Liver (tissue), 9 donors: ENCODE results near the gene STX7. TPM values are rescaled to one million over a fixed set of nuclear protein-coding genes. Genes with fewer than 3 reads are reported as not detected.

ENCODE experiments used
- DNase-seq: peaks from one replicate; pipeline ENCODE4 v3.0.0-alpha.2; 2017; ENCODE audit warnings: low spot score
- H3K27ac ChIP-seq, 2 donors: one replicate each; pipeline ENCODE4 v1.7.0; 2013; ENCODE audit warnings: inconsistent platforms in 2 of 2, low read length in 2 of 2, control low read depth in 1 of 2, low read depth in 1 of 2, mild to moderate bottlenecking in 1 of 2
- H3K27me3 ChIP-seq, 4 donors: one replicate each; pipeline versions ENCODE4 v1.6.1 to v1.7.0; 2013; ENCODE audit warnings: low read length in 3 of 4, inconsistent platforms in 1 of 4, mild to moderate bottlenecking in 1 of 4, moderate library complexity in 1 of 4; ENCODE audit not compliant: control insufficient read depth in 4 of 4, insufficient read depth in 4 of 4
- H3K36me3 ChIP-seq, 4 donors: one replicate each; pipeline versions ENCODE4 v1.6.1 to v1.7.0; 2013; ENCODE audit warnings: low read length in 3 of 4, mild to moderate bottlenecking in 3 of 4, low read depth in 1 of 4, moderate library complexity in 1 of 4; ENCODE audit not compliant: control insufficient read depth in 4 of 4, insufficient read depth in 3 of 4
- H3K4me1 ChIP-seq, 4 donors: one replicate each; pipeline versions ENCODE4 v1.6.1 to v1.7.0; 2013; ENCODE audit warnings: low read length in 3 of 4, mild to moderate bottlenecking in 3 of 4, moderate library complexity in 1 of 4; ENCODE audit not compliant: control insufficient read depth in 4 of 4, insufficient read depth in 4 of 4
- H3K4me3 ChIP-seq, 3 donors: one replicate each; pipeline versions ENCODE4 v1.6.1 to v1.7.0; 2013; ENCODE audit warnings: low read length in 3 of 3, control low read depth in 1 of 3, low read depth in 1 of 3, mild to moderate bottlenecking in 1 of 3
- H3K9ac ChIP-seq, 2 donors: one replicate each; pipeline ENCODE4 v1.7.0; 2013; ENCODE audit warnings: low read length in 2 of 2, mild to moderate bottlenecking in 2 of 2, moderate library complexity in 2 of 2, control low read depth in 1 of 2, low read depth in 1 of 2
- H3K9me3 ChIP-seq, 4 donors: one replicate each; pipeline versions ENCODE4 v1.6.1 to v1.7.0; 2013; ENCODE audit warnings: low read length in 3 of 4; ENCODE audit not compliant: control insufficient read depth in 4 of 4
- FOXA1 ChIP-seq: IDR thresholded peaks from 2 replicates; pipeline ENCODE4 v1.6.1; 2016; ENCODE audit warnings: antibody characterized with exemption
- FOXA2 ChIP-seq: IDR thresholded peaks from 2 replicates; pipeline ENCODE4 v1.6.1; 2016; ENCODE audit warnings: antibody characterized with exemption
- HNF4A ChIP-seq, 2 donors: conservative IDR thresholded peaks; 2 replicates each; pipeline ENCODE4 v1.6.1; 2016; ENCODE audit warnings: antibody characterized with exemption in 2 of 2, mild to moderate bottlenecking in 2 of 2
- HNF4G ChIP-seq: IDR thresholded peaks from 2 replicates; pipeline ENCODE4 v1.6.1; 2016; ENCODE audit warnings: antibody characterized with exemption
- JUND ChIP-seq, 2 donors: IDR thresholded peaks; 2 replicates each; pipeline ENCODE4 v1.6.1; 2016; ENCODE audit warnings: antibody characterized with exemption in 2 of 2
- NR2F2 ChIP-seq: IDR thresholded peaks from 2 replicates; pipeline ENCODE4 v1.6.1; 2016; ENCODE audit warnings: antibody characterized with exemption
- RAD21 ChIP-seq, 2 donors: IDR thresholded peaks; 2 replicates each; pipeline ENCODE4 v1.6.1; 2016; ENCODE audit warnings: antibody characterized with exemption in 2 of 2, mild to moderate bottlenecking in 2 of 2
- RXRA ChIP-seq, 2 donors: IDR thresholded peaks; 2 replicates each; pipeline ENCODE4 v1.6.1; 2017 to 2018; ENCODE audit warnings: antibody characterized with exemption in 2 of 2, mild to moderate bottlenecking in 1 of 2
- SP1 ChIP-seq: IDR thresholded peaks from 2 replicates; pipeline ENCODE4 v1.6.1; 2018; ENCODE audit warnings: antibody characterized with exemption, mild to moderate bottlenecking
- YY1 ChIP-seq: IDR thresholded peaks from 2 replicates; pipeline ENCODE4 v1.6.1; 2016; ENCODE audit warnings: antibody characterized with exemption, mild to moderate bottlenecking
- WGBS: extraction: QIAGEN DNeasy Blood & Tissue Kit; methylation state at CpG from one replicate; pipeline ENCODE4 v1.1.7; 2013; 5-methylcytosine and 5-hydroxymethylcytosine counted together
- polyA plus RNA-seq, 2 donors: library from polyadenylated mRNA; stranded (reverse) in 1 of 2; unstranded in 1 of 2; fragments of 200-250 nt in 1 of 2; fragments of >200 nt in 1 of 2; fragmentation: Nextera tagmentation in 1 of 2; extraction: Ambion mirVana in 1 of 2; gene quantifications; one replicate each; pipeline versions ENCODE4 v1.2.1 to v1.2.3, GENCODE V29; 2013 to 2015
- total RNA-seq, 2 donors: library from RNA; depleted of rRNA; stranded (reverse); fragments of >200 nt; gene quantifications; one replicate each; pipeline ENCODE4 v1.2.3, GENCODE V29; 2014
- TF ChIP-seq, protein P1 (sequence below): IDR thresholded peaks from 2 replicates; pipeline ENCODE4 v1.6.1; 2016; ENCODE audit warnings: antibody characterized with exemption
- TF ChIP-seq, protein P2 (sequence below): IDR thresholded peaks from 2 replicates; pipeline ENCODE4 v1.6.1; 2016; ENCODE audit warnings: antibody characterized with exemption
- TF ChIP-seq, protein P3 (sequence below): IDR thresholded peaks from 2 replicates; pipeline ENCODE4 v1.6.1; 2016; ENCODE audit warnings: antibody characterized with exemption
- TF ChIP-seq, protein P4 (sequence below): IDR thresholded peaks from 2 replicates; pipeline ENCODE4 v1.6.1; 2016; ENCODE audit warnings: antibody characterized with exemption, mild to moderate bottlenecking
- TF ChIP-seq, protein P5 (sequence below): fragments of 150-350 bp; IDR thresholded peaks from 2 replicates; pipeline ENCODE4 v1.5.1; 2017; ENCODE audit warnings: improper control_type of control experiment, low read depth, low read length; ENCODE audit not compliant: missing input control
- donor health status: healthy.
- donor health status: healthy.
- donor health status: healthy.
- donor health status: healthy.
- donor health status: healthy.

The STX7 gene
- total and polyA plus RNA-seq, 4 donors, result 7.5 to 20.0 (median 14.3) TPM

DNA sequence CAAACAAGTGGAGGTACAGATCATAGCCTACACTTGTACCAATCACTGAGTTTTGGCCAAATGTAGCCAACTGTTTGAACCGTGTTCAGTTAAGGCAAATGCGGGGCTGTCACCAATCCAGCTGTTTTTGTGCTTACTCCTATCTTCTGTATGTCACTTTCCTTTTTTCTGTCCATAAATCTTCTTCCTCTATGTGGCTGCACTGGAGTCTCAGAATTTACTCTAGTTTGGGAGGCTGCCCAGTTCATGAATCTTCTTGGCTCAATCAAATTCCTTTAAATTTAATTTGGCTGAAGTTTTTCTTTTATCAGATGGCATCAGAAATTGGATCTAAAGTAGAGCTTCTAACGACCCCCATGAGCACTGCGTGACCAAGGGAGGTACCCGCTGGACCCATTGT, 11.7 kb upstream of the STX7 start:
- no peaks in the 10 kb centered on the region for H3K27me3 ChIP-seq
- no peak overlapping the region for H3K9ac ChIP-seq
- no peak for DNase-seq
- no peaks in the 10 kb centered on the region for H3K9me3 ChIP-seq
- TF ChIP-seq, protein P1, sequence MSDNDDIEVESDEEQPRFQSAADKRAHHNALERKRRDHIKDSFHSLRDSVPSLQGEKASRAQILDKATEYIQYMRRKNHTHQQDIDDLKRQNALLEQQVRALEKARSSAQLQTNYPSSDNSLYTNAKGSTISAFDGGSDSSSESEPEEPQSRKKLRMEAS, result no peak
- TF ChIP-seq YY1, result no peak
- TF ChIP-seq, protein P2, sequence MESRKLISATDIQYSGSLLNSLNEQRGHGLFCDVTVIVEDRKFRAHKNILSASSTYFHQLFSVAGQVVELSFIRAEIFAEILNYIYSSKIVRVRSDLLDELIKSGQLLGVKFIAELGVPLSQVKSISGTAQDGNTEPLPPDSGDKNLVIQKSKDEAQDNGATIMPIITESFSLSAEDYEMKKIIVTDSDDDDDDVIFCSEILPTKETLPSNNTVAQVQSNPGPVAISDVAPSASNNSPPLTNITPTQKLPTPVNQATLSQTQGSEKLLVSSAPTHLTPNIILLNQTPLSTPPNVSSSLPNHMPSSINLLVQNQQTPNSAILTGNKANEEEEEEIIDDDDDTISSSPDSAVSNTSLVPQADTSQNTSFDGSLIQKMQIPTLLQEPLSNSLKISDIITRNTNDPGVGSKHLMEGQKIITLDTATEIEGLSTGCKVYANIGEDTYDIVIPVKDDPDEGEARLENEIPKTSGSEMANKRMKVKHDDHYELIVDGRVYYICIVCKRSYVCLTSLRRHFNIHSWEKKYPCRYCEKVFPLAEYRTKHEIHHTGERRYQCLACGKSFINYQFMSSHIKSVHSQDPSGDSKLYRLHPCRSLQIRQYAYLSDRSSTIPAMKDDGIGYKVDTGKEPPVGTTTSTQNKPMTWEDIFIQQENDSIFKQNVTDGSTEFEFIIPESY, result no peak
- TF ChIP-seq RXRA (IDR thresholded peaks at IDR 0.05), result no peak
- TF ChIP-seq HNF4G, result no peak
- TF ChIP-seq, protein P3, sequence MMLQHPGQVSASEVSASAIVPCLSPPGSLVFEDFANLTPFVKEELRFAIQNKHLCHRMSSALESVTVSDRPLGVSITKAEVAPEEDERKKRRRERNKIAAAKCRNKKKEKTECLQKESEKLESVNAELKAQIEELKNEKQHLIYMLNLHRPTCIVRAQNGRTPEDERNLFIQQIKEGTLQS, result no peak
- TF ChIP-seq FOXA2, result no peak
- TF ChIP-seq HNF4A (conservative IDR thresholded peaks at IDR 0.05), result no peak
- TF ChIP-seq FOXA1, result no peak
- TF ChIP-seq SP1, result no peak
- no peak for TF ChIP-seq NR2F2
- no peak for TF ChIP-seq RAD21 (IDR thresholded peaks at IDR 0.05)
- TF ChIP-seq, protein P4, sequence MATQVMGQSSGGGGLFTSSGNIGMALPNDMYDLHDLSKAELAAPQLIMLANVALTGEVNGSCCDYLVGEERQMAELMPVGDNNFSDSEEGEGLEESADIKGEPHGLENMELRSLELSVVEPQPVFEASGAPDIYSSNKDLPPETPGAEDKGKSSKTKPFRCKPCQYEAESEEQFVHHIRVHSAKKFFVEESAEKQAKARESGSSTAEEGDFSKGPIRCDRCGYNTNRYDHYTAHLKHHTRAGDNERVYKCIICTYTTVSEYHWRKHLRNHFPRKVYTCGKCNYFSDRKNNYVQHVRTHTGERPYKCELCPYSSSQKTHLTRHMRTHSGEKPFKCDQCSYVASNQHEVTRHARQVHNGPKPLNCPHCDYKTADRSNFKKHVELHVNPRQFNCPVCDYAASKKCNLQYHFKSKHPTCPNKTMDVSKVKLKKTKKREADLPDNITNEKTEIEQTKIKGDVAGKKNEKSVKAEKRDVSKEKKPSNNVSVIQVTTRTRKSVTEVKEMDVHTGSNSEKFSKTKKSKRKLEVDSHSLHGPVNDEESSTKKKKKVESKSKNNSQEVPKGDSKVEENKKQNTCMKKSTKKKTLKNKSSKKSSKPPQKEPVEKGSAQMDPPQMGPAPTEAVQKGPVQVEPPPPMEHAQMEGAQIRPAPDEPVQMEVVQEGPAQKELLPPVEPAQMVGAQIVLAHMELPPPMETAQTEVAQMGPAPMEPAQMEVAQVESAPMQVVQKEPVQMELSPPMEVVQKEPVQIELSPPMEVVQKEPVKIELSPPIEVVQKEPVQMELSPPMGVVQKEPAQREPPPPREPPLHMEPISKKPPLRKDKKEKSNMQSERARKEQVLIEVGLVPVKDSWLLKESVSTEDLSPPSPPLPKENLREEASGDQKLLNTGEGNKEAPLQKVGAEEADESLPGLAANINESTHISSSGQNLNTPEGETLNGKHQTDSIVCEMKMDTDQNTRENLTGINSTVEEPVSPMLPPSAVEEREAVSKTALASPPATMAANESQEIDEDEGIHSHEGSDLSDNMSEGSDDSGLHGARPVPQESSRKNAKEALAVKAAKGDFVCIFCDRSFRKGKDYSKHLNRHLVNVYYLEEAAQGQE, result no peak
- H3K27ac ChIP-seq, result no peak overlapping the region
- H3K36me3 ChIP-seq, result no peaks in the 10 kb centered on the region
- H3K4me3 ChIP-seq, result no peak overlapping the region
- WGBS, result 88% methylated on average over 5 of the region's 5 CpGs
- no peaks in the 10 kb centered on the region for H3K4me1 ChIP-seq

DNA sequence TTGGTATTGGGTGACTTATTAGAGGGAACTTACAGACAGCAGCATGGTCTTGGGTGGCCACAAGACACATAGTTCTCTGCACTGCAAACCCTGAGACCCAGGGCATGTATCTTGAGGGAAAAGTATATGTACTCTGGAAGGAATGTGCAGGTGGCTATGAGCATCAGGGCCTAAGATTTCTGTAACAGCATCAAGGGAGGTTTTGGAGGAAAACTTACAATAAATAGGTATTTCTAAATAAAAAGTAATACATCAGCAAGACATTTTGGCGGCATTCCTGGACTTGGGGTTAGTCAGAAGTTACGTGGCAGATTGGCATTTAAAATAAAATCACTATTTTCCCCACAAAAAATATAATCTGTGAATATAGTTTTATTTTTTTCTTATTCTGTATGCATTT, 8.0 kb upstream of the STX7 start:
- Histone ChIP-seq H3K9me3 (no peaks in the 10 kb centered on the region), H3K4me3 (no peak overlapping the region), H3K36me3 (no peaks in the 10 kb centered on the region), H3K27ac (no peak overlapping the region), H3K4me1 (no peaks in the 10 kb centered on the region), H3K27me3 (no peaks in the 10 kb centered on the region), H3K9ac (no peak overlapping the region)
- no peak for TF ChIP-seq YY1
- TF ChIP-seq NR2F2, result no peak
- TF ChIP-seq, protein P4, result no peak
- TF ChIP-seq, protein P1, result no peak
- TF ChIP-seq RXRA (IDR thresholded peaks at IDR 0.05), result no peak
- TF ChIP-seq, protein P3, result no peak
- TF ChIP-seq, protein P5, sequence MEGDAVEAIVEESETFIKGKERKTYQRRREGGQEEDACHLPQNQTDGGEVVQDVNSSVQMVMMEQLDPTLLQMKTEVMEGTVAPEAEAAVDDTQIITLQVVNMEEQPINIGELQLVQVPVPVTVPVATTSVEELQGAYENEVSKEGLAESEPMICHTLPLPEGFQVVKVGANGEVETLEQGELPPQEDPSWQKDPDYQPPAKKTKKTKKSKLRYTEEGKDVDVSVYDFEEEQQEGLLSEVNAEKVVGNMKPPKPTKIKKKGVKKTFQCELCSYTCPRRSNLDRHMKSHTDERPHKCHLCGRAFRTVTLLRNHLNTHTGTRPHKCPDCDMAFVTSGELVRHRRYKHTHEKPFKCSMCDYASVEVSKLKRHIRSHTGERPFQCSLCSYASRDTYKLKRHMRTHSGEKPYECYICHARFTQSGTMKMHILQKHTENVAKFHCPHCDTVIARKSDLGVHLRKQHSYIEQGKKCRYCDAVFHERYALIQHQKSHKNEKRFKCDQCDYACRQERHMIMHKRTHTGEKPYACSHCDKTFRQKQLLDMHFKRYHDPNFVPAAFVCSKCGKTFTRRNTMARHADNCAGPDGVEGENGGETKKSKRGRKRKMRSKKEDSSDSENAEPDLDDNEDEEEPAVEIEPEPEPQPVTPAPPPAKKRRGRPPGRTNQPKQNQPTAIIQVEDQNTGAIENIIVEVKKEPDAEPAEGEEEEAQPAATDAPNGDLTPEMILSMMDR, result no peak
- no peak for TF ChIP-seq JUND (IDR thresholded peaks at IDR 0.05)
- TF ChIP-seq SP1, result no peak
- TF ChIP-seq HNF4A (conservative IDR thresholded peaks at IDR 0.05), result no peak
- TF ChIP-seq, protein P2, result no peak
- TF ChIP-seq HNF4G, result no peak
- DNase-seq, result no peak
- WGBS, result 66% methylated on average over 2 of the region's 2 CpGs
